HS-27A (cell line): ENCODE data around the gene THAP11.
A peak's percentile ranks its signal among the peaks of the same experiment; 100 is the strongest.

Experiments used
- DNase-seq: peaks from one replicate; pipeline ENCODE4 v3.0.0-alpha.2; 2012; ENCODE audit warnings: low read depth, missing footprints

THAP11 gene

GRCh38 chr16:67883872-67884261 lies 41.7 kb downstream of the THAP11 start:
- no peak for DNase-seq

GRCh38 chr16:67884684-67885083 lies 42.6 kb downstream of the THAP11 start, which contains the start of gene NRN1L:
Gene NRN1L, plus strand, starts transcription at chr16:67884885. Its CDS starts 19 bp downstream, at chr16:67884904.
- no peak for DNase-seq

GRCh38 chr16:67885545-67885944 lies 43.4 kb downstream of the THAP11 start:
- DNase-seq: no peak

- no peak for DNase-seq
These were observed 43.9 kb downstream of the THAP11 start for GRCh38 chr16:67885976-67886375.

- DNase-seq: no peak
These were observed 44.3 kb downstream of the THAP11 start for GRCh38 chr16:67886387-67886786.

GRCh38 chr16:67888331-67888730 lies 46.2 kb downstream of the THAP11 start:
- no peak for DNase-seq

GRCh38 chr16:67892375-67892774 lies 50.3 kb downstream of the THAP11 start:
- no peak for DNase-seq

- peak; percentile 81 for DNase-seq
These were observed 51.0 kb downstream of the THAP11 start, which contains the start of gene PSKH1 for GRCh38 chr16:67892899-67893742. Gene PSKH1, plus strand, starts transcription at chr16:67893254. Its CDS starts 15,496 bp downstream, at chr16:67908750.
